NCI-H146 treated with DMSO at 0.1 percent for 48 hours (cell line): ENCODE measurements around the gene WDR46.
"Not testable (repeated sequence)": the region's sequence is repeated elsewhere in the genome, so short reads cannot be mapped to it uniquely, and the experiment has no call there.

ENCODE experiments used
- DNase-seq: peaks from one replicate; lab custom pipeline; 2025; ENCODE audit not compliant: unreplicated experiment; lab: John Stamatoyannopoulos, UW

Gene WDR46

GRCh38 chr6:33289784-33290315, 811 bp upstream of the WDR46 start:
- no peak for DNase-seq

- DNase-seq: no peak
These were observed 708 bp downstream of the WDR46 start for GRCh38 chr6:33288141-33288920.

- DNase-seq: no peak
These were observed 1.8 kb downstream of the WDR46 start for GRCh38 chr6:33286946-33287914.

- not testable (repeated sequence) for DNase-seq
These were observed 3.8 kb downstream of the WDR46 start for GRCh38 chr6:33285214-33285613.

GRCh38 chr6:33280539-33280938, 8.5 kb downstream of the WDR46 start:
- DNase-seq: no peak

GRCh38 chr6:33279971-33280511, 9.0 kb downstream of the WDR46 start:
- no peak for DNase-seq

- DNase-seq: no peak
These were observed 9.8 kb downstream of the WDR46 start for GRCh38 chr6:33279257-33279695.

- DNase-seq: no peak
These were observed 10.2 kb downstream of the WDR46 start for GRCh38 chr6:33278810-33279209.

GRCh38 chr6:33278392-33278741, 10.7 kb downstream of the WDR46 start:
- DNase-seq: no peak

GRCh38 chr6:33277663-33278391, 11.2 kb downstream of the WDR46 start:
- no peak for DNase-seq

GRCh38 chr6:33276864-33277662, 12.0 kb downstream of the WDR46 start, which contains the start of gene B3GALT4:
TSS of gene B3GALT4 (plus strand) at chr6:33277123. CDS start at chr6:33277420, 297 bp downstream.
- DNase-seq: peak; percentile 76

GRCh38 chr6:33276581-33276863, 12.5 kb downstream of the WDR46 start:
- no peak for DNase-seq

- DNase-seq: not testable (repeated sequence)
These were observed 13.1 kb downstream of the WDR46 start for GRCh38 chr6:33275795-33276580.

- no peak for DNase-seq
These were observed 14.8 kb downstream of the WDR46 start for GRCh38 chr6:33273924-33274902.

GRCh38 chr6:33273129-33273923, 15.7 kb downstream of the WDR46 start:
- no peak for DNase-seq

- no peak for DNase-seq
These were observed 16.5 kb downstream of the WDR46 start for GRCh38 chr6:33272275-33273128.
